Measurements from ENCODE around the gene LRP2. TPM values are rescaled to one million over a fixed set of nuclear protein-coding genes. Genes with fewer than 3 reads are reported as not detected.

LRP2 gene
- total and polyA plus RNA-seq, 7 donors = 1.9 TPM; not detected in 6

- TF ChIP-seq EP300 (IDR thresholded peaks at IDR 0.05) (no peak), POLR2AphosphoS5 (IDR thresholded peaks at IDR 0.05) (no peak), POLR2A (IDR thresholded peaks at IDR 0.05) (no peak)
- TF ChIP-seq, protein P1, sequence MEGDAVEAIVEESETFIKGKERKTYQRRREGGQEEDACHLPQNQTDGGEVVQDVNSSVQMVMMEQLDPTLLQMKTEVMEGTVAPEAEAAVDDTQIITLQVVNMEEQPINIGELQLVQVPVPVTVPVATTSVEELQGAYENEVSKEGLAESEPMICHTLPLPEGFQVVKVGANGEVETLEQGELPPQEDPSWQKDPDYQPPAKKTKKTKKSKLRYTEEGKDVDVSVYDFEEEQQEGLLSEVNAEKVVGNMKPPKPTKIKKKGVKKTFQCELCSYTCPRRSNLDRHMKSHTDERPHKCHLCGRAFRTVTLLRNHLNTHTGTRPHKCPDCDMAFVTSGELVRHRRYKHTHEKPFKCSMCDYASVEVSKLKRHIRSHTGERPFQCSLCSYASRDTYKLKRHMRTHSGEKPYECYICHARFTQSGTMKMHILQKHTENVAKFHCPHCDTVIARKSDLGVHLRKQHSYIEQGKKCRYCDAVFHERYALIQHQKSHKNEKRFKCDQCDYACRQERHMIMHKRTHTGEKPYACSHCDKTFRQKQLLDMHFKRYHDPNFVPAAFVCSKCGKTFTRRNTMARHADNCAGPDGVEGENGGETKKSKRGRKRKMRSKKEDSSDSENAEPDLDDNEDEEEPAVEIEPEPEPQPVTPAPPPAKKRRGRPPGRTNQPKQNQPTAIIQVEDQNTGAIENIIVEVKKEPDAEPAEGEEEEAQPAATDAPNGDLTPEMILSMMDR (IDR thresholded peaks at IDR 0.05) = no peak
- no peaks in the 10 kb centered on the region for H3K36me3 ChIP-seq
- DNase-seq = no peak
- intact Hi-C loops (cut with DNase I) = no loop called here
- no peaks in the 10 kb centered on the region for H3K4me1 ChIP-seq
- WGBS, 2 donors = 40 to 73% methylated on average over 3 of the region's 3 CpGs
- H3K27me3 ChIP-seq = no peaks in the 10 kb centered on the region
- H3K27ac ChIP-seq = no peak overlapping the region
- H3K4me3 ChIP-seq = no peak overlapping the region
- H3K9me3 ChIP-seq = no peaks in the 10 kb centered on the region
Observed at GRCh38 chr2:169258045-169258601, 104.2 kb downstream of the LRP2 start.

- intact Hi-C loops (cut with DNase I) = no loop called here
- Histone ChIP-seq H3K27me3 (no peaks in the 10 kb centered on the region), H3K27ac (no peak overlapping the region), H3K4me3 (no peak overlapping the region), H3K4me1 (no peaks in the 10 kb centered on the region), H3K36me3 (no peaks in the 10 kb centered on the region), H3K9me3 (no peaks in the 10 kb centered on the region)
- no peak for DNase-seq
- WGBS, 2 donors = 68 to 78% methylated on average over 4 of the region's 4 CpGs
- TF ChIP-seq POLR2A (IDR thresholded peaks at IDR 0.05) (no peak), EP300 (IDR thresholded peaks at IDR 0.05) (no peak), POLR2AphosphoS5 (IDR thresholded peaks at IDR 0.05) (no peak)
- TF ChIP-seq, protein P1 (IDR thresholded peaks at IDR 0.05) = no peak
Observed at GRCh38 chr2:169254774-169255173, 107.6 kb downstream of the LRP2 start.

DNA sequence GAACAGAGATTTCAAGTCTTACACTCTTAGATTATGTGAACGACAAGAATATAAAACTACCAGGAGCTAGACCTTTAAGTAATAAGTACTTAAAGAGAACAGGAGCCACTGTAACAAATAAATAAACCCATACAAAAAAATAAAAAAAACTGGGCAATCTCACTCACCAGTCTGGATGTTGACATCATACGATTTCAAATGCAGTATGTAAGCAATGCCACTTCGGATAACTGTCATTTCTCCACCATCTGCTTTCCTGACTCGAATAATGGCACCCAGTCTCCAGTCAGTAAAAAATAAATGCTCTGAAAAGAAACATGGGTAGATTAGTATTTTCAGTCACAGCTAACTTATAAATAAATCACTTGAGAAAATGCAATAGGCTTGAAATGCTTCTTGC, 115.1 kb downstream of the LRP2 start:
- Histone ChIP-seq H3K27me3 (no peaks in the 10 kb centered on the region), H3K4me1 (no peaks in the 10 kb centered on the region), H3K36me3 (no peaks in the 10 kb centered on the region), H3K4me3 (no peak overlapping the region), H3K27ac (no peak overlapping the region), H3K9me3 (no peaks in the 10 kb centered on the region)
- no peak for DNase-seq
- intact Hi-C loops (cut with DNase I) = no loop called here
- 88 to 89% methylated on average over 4 of the region's 4 CpGs for WGBS, 2 donors
- TF ChIP-seq EP300 (IDR thresholded peaks at IDR 0.05) (no peak), POLR2AphosphoS5 (IDR thresholded peaks at IDR 0.05) (no peak), POLR2A (IDR thresholded peaks at IDR 0.05) (no peak)
- TF ChIP-seq, protein P1 (IDR thresholded peaks at IDR 0.05) = no peak

DNA sequence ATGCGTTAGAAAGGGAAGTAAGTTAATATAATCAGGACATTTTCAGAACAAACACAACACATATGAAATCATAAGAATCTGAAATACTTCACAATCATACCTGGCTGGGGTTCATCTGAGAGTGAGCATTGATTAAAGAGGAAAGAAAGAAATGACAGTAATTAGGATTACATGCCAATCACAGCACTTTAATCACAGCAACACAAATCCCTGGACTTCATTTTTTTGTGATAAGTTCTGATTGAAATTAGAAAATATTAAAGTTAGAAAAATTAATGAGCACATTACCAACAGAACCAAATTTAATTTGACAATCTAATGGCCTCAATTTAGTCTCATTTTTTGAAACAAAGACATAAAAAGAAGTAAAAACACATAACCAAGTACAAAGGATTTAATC, 121.9 kb downstream of the LRP2 start:
- intact Hi-C loops (cut with DNase I) = no loop called here
- DNase-seq = no peak
- no peaks in the 10 kb centered on the region for H3K9me3 ChIP-seq
- H3K27ac ChIP-seq = no peak overlapping the region
- no peaks in the 10 kb centered on the region for H3K36me3 ChIP-seq
- H3K27me3 ChIP-seq = no peaks in the 10 kb centered on the region
- 37 to 78% methylated on average over 1 of the region's 1 CpG for WGBS, 2 donors
- TF ChIP-seq, protein P1 (IDR thresholded peaks at IDR 0.05) = no peak
- TF ChIP-seq POLR2AphosphoS5 (IDR thresholded peaks at IDR 0.05) (no peak), EP300 (IDR thresholded peaks at IDR 0.05) (no peak), POLR2A (IDR thresholded peaks at IDR 0.05) (no peak)
- no peaks in the 10 kb centered on the region for H3K4me1 ChIP-seq
- no peak overlapping the region for H3K4me3 ChIP-seq

DNA sequence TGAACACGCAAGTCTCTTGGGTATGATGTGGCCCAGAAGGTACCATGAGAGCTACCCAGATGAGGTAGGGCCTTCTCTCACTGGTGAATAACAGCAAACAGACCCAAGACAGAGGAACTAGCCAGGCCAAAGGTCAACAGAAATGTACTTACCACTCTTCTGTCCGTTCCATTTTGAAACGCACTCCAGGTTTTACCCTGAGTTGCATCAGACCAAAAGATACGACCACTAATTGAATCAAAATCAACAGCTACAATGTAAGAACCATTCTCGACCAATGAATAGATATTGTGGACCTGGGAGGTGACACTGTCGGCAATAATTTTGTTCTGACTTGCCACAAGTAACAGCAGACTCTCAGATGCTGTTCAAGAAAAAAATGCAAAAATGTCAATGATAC, 124.4 kb downstream of the LRP2 start:
- Histone ChIP-seq H3K36me3 (no peaks in the 10 kb centered on the region), H3K27me3 (no peaks in the 10 kb centered on the region), H3K4me1 (no peaks in the 10 kb centered on the region), H3K4me3 (no peak overlapping the region), H3K9me3 (no peaks in the 10 kb centered on the region), H3K27ac (no peak overlapping the region)
- TF ChIP-seq POLR2AphosphoS5 (IDR thresholded peaks at IDR 0.05) = no peak
- TF ChIP-seq, protein P1 (IDR thresholded peaks at IDR 0.05) = no peak
- TF ChIP-seq POLR2A (IDR thresholded peaks at IDR 0.05) = no peak
- TF ChIP-seq EP300 (IDR thresholded peaks at IDR 0.05) = no peak
- intact Hi-C loops (cut with DNase I) = no loop called here
- DNase-seq = no peak
- WGBS, 2 donors = 75 to 82% methylated on average over 6 of the region's 6 CpGs
